Measurements from ENCODE around the gene MAP3K8. TPM values are rescaled to one million over a fixed set of nuclear protein-coding genes. Genes with fewer than 3 reads are reported as not detected.
A peak's percentile ranks its signal among the peaks of the same experiment; 100 is the strongest.

MAP3K8 gene
- 5.8 and 10.4 TPM in 2 replicates for total RNA-seq

DNA sequence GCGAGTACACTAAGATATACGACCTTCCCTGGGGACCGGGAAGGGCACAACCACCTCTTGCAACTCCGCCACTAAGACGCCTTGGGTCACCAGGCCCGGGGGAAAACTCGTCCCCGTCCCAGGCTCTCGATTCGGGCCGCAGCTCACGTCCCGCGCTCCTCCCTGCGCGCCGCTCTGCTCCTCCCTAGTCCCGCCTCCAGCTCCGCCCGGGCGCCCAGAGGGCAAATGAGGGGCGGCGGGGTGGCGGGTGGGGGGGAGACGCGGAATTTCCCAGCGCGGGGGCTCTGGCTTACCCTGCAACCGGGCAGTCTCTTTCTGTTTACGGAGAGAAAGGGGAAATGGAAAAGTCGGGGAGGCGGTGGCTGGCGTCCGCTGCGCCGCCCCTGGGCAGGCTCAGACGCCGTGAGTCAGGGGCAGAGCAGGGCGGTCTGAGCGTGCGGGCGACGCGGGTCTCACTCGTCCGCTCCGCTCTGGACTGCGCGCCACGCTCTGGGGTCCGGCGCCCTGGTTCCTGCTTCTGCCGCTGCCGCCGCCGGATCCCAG, at the start of gene MAP3K8:
MAP3K8 (plus strand) TSS at position 455 of the 543 bp plus-strand sequence. CDS start 4,755 bp downstream, outside the sequence.
- no peaks in the 10 kb centered on the region for H3K27me3 ChIP-seq (ENCODE audit: control insufficient read depth, insufficient read depth, low read length)
- DNase-seq (ENCODE audit: low read depth): no peak
- H3K4me3 ChIP-seq (ENCODE audit: low read depth, low read length): peak within 1 kb of the TSS; percentile 83
- TF ChIP-seq, protein P1, sequence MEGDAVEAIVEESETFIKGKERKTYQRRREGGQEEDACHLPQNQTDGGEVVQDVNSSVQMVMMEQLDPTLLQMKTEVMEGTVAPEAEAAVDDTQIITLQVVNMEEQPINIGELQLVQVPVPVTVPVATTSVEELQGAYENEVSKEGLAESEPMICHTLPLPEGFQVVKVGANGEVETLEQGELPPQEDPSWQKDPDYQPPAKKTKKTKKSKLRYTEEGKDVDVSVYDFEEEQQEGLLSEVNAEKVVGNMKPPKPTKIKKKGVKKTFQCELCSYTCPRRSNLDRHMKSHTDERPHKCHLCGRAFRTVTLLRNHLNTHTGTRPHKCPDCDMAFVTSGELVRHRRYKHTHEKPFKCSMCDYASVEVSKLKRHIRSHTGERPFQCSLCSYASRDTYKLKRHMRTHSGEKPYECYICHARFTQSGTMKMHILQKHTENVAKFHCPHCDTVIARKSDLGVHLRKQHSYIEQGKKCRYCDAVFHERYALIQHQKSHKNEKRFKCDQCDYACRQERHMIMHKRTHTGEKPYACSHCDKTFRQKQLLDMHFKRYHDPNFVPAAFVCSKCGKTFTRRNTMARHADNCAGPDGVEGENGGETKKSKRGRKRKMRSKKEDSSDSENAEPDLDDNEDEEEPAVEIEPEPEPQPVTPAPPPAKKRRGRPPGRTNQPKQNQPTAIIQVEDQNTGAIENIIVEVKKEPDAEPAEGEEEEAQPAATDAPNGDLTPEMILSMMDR (IDR thresholded peaks at IDR 0.05; ENCODE audit: insufficient read depth, low read length, poor library complexity, severe bottlenecking): no peak
- no peaks in the 10 kb centered on the region for H3K36me3 ChIP-seq (ENCODE audit: control insufficient read depth, insufficient read depth, low read length)

DNA sequence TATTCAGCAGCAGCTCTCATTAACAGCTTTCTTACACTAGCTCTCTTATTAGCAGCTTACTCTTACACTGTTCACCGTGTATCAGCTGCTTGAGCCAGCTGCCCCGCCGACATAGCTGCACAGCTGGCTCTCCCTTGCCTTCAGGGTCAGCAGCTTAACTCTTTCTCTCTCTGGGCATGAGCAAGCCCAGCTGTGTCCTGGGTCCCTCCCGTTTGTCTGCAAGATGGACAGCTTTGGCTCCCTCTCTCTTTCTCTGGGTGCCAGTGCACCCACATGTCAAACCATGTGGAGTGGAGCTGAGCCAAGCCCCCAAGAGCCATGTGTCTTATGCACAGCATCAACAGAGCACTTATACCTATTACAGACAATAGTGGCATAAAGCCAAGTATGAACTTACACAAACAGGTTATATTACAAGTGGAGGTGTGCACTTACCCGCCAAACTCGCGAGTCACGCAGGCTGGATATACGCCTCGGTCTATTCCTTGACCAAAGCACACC, 49.2 kb upstream of the MAP3K8 start:
- no peak for DNase-seq (ENCODE audit: low read depth)
- H3K4me3 ChIP-seq (ENCODE audit: low read depth, low read length): no peak overlapping the region

DNA sequence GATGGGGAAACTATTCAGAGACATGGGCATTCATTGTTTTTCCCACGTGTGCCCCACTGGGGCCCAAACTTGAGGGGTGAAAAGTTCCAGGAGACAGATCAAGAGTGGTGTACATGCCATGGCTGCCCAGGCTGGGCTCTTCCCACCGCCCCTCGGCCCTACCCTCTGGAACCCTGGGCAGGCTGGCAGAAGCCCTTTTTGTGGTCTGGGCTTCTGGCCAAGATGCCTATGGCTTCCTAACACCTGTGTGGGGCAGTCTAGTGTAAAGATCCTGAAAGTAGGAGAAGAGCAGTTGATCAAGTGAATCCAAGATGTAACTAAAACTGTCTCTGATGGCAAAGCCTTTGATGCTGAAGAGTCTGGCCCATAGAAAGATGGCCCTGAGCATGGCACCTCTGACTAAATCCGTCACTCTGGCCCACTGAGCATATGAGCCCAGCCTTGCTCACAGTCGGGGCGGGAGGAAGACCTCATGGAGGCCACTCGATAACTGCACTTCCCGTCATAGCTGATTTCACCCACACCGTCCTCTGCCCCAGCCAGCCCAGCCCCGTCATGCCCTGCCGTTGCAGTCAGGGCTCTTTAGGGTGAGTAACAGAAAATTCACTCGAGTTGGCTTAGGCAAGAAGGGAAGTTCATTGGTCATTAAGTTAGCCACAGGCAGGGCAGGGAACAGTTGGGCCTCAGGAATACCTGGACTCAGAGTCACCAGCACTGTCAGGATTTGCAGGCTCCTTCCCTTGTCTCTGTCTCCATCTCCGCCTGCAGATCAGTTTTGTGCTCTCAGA, 47.0 kb upstream of the MAP3K8 start:
- TF ChIP-seq, protein P1 (IDR thresholded peaks at IDR 0.05; ENCODE audit: insufficient read depth, low read length, poor library complexity, severe bottlenecking): no peak
- no peak for DNase-seq (ENCODE audit: low read depth)
- no peak overlapping the region for H3K4me3 ChIP-seq (ENCODE audit: low read depth, low read length)
- H3K27me3 ChIP-seq (ENCODE audit: control insufficient read depth, insufficient read depth, low read length): no peaks in the 10 kb centered on the region
- no peaks in the 10 kb centered on the region for H3K36me3 ChIP-seq (ENCODE audit: control insufficient read depth, insufficient read depth, low read length)

More for the DNA sequence above, 49.2 kb upstream of the MAP3K8 start:
- Histone ChIP-seq H3K36me3 (ENCODE audit: control insufficient read depth, insufficient read depth, low read length) (no peaks in the 10 kb centered on the region), H3K27me3 (ENCODE audit: control insufficient read depth, insufficient read depth, low read length) (no peaks in the 10 kb centered on the region)
- TF ChIP-seq, protein P1 (IDR thresholded peaks at IDR 0.05; ENCODE audit: insufficient read depth, low read length, poor library complexity, severe bottlenecking): peak; percentile 47

DNA sequence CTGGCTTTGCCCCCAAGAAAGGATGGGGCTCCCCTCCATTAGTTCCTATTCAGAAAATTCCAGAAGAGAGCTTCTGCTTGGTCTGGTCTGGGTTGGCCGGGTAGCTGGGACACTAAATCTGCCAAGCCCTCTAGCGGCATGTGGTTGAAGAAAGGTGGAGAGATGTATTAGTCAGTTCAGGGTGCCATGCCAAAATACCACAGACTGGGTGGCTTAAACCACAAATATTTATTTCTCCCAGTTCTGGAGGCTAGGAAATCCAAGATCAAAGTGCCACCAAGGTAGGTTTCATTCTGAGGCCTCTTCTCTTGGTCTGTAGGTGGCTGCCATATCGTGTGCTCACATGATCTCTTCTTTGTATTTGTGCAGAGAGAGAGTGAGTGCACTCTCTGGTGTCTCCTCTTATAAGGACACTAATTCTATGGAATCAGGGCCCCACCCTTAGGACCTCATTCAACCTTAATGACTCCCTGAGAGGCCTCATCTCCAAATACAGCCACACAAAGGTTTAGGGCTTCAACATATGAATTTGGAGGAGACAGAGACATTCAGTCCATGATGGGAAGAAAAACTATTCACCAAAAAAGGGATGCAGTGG, 46.2 kb upstream of the MAP3K8 start:
- no peak overlapping the region for H3K4me3 ChIP-seq (ENCODE audit: low read depth, low read length)
- TF ChIP-seq, protein P1 (IDR thresholded peaks at IDR 0.05; ENCODE audit: insufficient read depth, low read length, poor library complexity, severe bottlenecking): peak; percentile 1
- peak; percentile 38 for DNase-seq (ENCODE audit: low read depth)

DNA sequence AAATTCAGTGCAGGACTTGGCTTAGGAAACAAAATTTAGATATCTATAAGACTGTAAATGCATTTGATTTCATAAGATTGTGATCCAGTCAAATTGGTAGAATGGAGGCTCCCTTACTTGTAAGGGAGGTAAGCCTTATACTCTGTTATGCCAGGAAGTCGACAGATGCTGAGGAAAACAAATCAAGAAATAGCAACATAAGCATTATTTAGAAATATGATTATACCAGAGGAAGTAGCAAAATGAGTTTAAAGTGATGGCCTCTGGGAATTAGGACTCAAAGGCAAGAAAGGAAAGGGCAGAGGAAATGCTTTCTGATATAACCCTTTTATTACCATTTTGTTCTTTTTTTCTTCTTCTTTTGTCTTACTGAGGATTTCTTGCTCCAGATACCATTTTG, 44.4 kb upstream of the MAP3K8 start:
- DNase-seq (ENCODE audit: low read depth): no peak
- no peak overlapping the region for H3K4me3 ChIP-seq (ENCODE audit: low read depth, low read length)
- no peaks in the 10 kb centered on the region for H3K27me3 ChIP-seq (ENCODE audit: control insufficient read depth, insufficient read depth, low read length)
- TF ChIP-seq, protein P1 (IDR thresholded peaks at IDR 0.05; ENCODE audit: insufficient read depth, low read length, poor library complexity, severe bottlenecking): no peak
- H3K36me3 ChIP-seq (ENCODE audit: control insufficient read depth, insufficient read depth, low read length): no peaks in the 10 kb centered on the region

More for the DNA sequence above, 46.2 kb upstream of the MAP3K8 start:
- no peaks in the 10 kb centered on the region for H3K36me3 ChIP-seq (ENCODE audit: control insufficient read depth, insufficient read depth, low read length)
- no peaks in the 10 kb centered on the region for H3K27me3 ChIP-seq (ENCODE audit: control insufficient read depth, insufficient read depth, low read length)
